Measurements from ENCODE around the gene KIRREL3. TPM values are rescaled to one million over a fixed set of nuclear protein-coding genes. Genes with fewer than 3 reads are reported as not detected.

KIRREL3 gene
- total and polyA plus RNA-seq, 12 donors = 0.13 to 0.58 (median 0.30) TPM

DNA sequence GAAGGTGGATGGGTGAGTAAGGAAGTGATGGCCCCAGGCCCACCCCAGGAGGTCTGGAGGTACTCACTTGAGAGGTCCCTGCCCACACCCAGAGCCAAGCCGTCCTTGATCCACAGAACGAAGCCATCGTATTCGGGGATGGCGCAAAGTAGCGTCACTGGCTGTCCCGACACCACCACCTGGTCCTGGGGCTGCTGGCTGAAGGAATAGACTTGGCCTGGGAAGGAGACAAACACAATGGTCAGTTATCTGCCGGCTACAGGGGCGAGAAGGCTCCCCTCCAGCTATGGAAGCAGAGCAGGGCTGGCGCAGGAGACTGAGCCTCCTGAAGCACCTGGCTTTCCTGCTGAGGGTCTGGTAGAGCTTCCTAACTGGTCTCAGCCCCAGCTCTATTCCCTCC lies 474.1 kb downstream of the KIRREL3 start:
- Histone ChIP-seq H3K27ac (no peak overlapping the region), H3K4me1 (no peaks in the 10 kb centered on the region), H3K36me3 (no peaks in the 10 kb centered on the region), H3K27me3 (peaks cover 0 to 39% (median 16%) of the 10 kb centered on the region in 7 donors), H3K9me3 (no peaks in the 10 kb centered on the region), H3K4me3 (no peak overlapping the region)
- ATAC-seq = no peak
- 76 to 88% methylated on average over 10 of the region's 10 CpGs for WGBS, 2 donors
- intact Hi-C loops (cut with DNase I) = no loop called here
- TF ChIP-seq, protein P1, sequence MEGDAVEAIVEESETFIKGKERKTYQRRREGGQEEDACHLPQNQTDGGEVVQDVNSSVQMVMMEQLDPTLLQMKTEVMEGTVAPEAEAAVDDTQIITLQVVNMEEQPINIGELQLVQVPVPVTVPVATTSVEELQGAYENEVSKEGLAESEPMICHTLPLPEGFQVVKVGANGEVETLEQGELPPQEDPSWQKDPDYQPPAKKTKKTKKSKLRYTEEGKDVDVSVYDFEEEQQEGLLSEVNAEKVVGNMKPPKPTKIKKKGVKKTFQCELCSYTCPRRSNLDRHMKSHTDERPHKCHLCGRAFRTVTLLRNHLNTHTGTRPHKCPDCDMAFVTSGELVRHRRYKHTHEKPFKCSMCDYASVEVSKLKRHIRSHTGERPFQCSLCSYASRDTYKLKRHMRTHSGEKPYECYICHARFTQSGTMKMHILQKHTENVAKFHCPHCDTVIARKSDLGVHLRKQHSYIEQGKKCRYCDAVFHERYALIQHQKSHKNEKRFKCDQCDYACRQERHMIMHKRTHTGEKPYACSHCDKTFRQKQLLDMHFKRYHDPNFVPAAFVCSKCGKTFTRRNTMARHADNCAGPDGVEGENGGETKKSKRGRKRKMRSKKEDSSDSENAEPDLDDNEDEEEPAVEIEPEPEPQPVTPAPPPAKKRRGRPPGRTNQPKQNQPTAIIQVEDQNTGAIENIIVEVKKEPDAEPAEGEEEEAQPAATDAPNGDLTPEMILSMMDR (IDR thresholded peaks at IDR 0.05) = no peak
- DNase-seq = no peak

GRCh38 chr11:126525702-126526101 lies 474.9 kb downstream of the KIRREL3 start:
- WGBS, 2 donors = 62 to 67% methylated on average over 4 of the region's 4 CpGs
- H3K36me3 ChIP-seq = no peaks in the 10 kb centered on the region
- no peak for ATAC-seq
- no peaks in the 10 kb centered on the region for H3K4me1 ChIP-seq
- H3K9me3 ChIP-seq = no peaks in the 10 kb centered on the region
- intact Hi-C loops (cut with DNase I) = no loop called here
- DNase-seq = no peak
- peaks cover 0 to 39% (median 12%) of the 10 kb centered on the region in 7 donors for H3K27me3 ChIP-seq
- no peak overlapping the region for H3K4me3 ChIP-seq
- TF ChIP-seq, protein P1 (IDR thresholded peaks at IDR 0.05) = no peak
- no peak overlapping the region for H3K27ac ChIP-seq

- Histone ChIP-seq H3K36me3 (no peaks in the 10 kb centered on the region), H3K27me3 (peaks cover 0 to 39% (median 12%) of the 10 kb centered on the region in 7 donors), H3K4me1 (peaks cover 0 to under 1% (median 0%) of the 10 kb centered on the region in 9 donors), H3K27ac (no peak overlapping the region), H3K9me3 (no peaks in the 10 kb centered on the region), H3K4me3 (no peak overlapping the region)
- intact Hi-C loops (cut with DNase I) = no loop called here
- 78 to 81% methylated on average over 10 of the region's 10 CpGs for WGBS, 2 donors
- no peak for DNase-seq
- no peak for ATAC-seq
- TF ChIP-seq, protein P1 (IDR thresholded peaks at IDR 0.05) = no peak
Observed at GRCh38 chr11:126525216-126525615, 475.4 kb downstream of the KIRREL3 start.

GRCh38 chr11:126523441-126524205 lies 476.9 kb downstream of the KIRREL3 start:
- Histone ChIP-seq H3K9me3 (no peaks in the 10 kb centered on the region), H3K27me3 (peaks cover 0 to 39% (median 15%) of the 10 kb centered on the region in 7 donors), H3K4me3 (no peak overlapping the region), H3K36me3 (no peaks in the 10 kb centered on the region), H3K4me1 (peaks cover 0 to 11% (median 0%) of the 10 kb centered on the region in 9 donors), H3K27ac (no peak overlapping the region)
- WGBS, 2 donors = 55 to 62% methylated on average over 4 of the region's 4 CpGs
- intact Hi-C loops (cut with DNase I) = no loop called here
- no peak for DNase-seq
- TF ChIP-seq, protein P1 (IDR thresholded peaks at IDR 0.05) = no peak
- ATAC-seq = no peak
